ENCODE results near the gene TCF4. TPM values are rescaled to one million over a fixed set of nuclear protein-coding genes. Genes with fewer than 3 reads are reported as not detected.

TCF4 gene
- total RNA-seq, 1 donor from 2014 or later, result 115 TPM

DNA sequence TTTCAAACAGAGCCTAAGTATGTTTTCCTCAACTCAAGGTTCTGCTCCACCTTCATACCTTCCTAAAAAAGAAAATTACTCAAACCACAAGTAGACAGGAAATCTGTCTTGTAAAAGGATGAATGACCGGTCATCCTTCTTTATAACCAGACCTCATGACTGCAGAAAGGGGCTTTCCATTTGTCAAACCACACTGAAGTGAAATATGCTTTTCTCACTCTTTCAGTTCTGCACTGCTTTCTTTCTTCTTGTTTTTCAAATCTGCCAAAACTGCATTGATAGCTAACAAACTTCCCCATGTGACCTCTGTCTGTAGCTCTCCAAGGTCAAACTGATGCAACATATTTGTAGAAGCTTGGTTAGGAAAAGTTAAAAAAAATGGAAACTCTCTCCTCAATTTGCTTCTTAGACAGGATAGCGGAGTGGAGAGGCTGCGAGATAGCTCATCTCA is 319.8 kb downstream of the TCF4 start:
- peak overlapping the region; percentile 43 for H3K27ac Mint-ChIP-seq (ENCODE audit: unreplicated experiment)
- H3K36me3 Mint-ChIP-seq (ENCODE audit: low read depth, unreplicated experiment), result peaks cover 28% of the 10 kb centered on the region
- no peaks in the 10 kb centered on the region for H3K27me3 ChIP-seq (ENCODE audit: insufficient read depth, low read length)
- H3K4me1 Mint-ChIP-seq (ENCODE audit: low read depth, unreplicated experiment), result peaks cover 59% of the 10 kb centered on the region
- H3K27ac ChIP-seq (ENCODE audit: low read depth, low read length), result no peak overlapping the region
- no peaks in the 10 kb centered on the region for H3K9me3 ChIP-seq (ENCODE audit: insufficient read depth, low read depth, low read length)
- no peaks in the 10 kb centered on the region for H3K27me3 Mint-ChIP-seq (ENCODE audit: low read depth, unreplicated experiment)
- DNase-seq (ENCODE audit: low read depth), result peak; percentile 63
- H4K20me1 ChIP-seq (ENCODE audit: insufficient read depth, low read length), result no peaks in the 10 kb centered on the region
- no peak overlapping the region for H3K4me3 ChIP-seq (ENCODE audit: insufficient read depth, low read depth, low read length)
- no peak for TF ChIP-seq EZH2 (IDR thresholded peaks at IDR 0.05; ENCODE audit: insufficient read depth, low read length)
- TF ChIP-seq, protein P1, sequence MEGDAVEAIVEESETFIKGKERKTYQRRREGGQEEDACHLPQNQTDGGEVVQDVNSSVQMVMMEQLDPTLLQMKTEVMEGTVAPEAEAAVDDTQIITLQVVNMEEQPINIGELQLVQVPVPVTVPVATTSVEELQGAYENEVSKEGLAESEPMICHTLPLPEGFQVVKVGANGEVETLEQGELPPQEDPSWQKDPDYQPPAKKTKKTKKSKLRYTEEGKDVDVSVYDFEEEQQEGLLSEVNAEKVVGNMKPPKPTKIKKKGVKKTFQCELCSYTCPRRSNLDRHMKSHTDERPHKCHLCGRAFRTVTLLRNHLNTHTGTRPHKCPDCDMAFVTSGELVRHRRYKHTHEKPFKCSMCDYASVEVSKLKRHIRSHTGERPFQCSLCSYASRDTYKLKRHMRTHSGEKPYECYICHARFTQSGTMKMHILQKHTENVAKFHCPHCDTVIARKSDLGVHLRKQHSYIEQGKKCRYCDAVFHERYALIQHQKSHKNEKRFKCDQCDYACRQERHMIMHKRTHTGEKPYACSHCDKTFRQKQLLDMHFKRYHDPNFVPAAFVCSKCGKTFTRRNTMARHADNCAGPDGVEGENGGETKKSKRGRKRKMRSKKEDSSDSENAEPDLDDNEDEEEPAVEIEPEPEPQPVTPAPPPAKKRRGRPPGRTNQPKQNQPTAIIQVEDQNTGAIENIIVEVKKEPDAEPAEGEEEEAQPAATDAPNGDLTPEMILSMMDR (IDR thresholded peaks at IDR 0.05; ENCODE audit: insufficient read depth, low read depth, low read length), result no peak
- peaks cover 22% of the 10 kb centered on the region for H3K4me1 ChIP-seq (ENCODE audit: insufficient read depth, low read length)
- peaks cover 25% of the 10 kb centered on the region for H3K36me3 ChIP-seq (ENCODE audit: insufficient read depth, low read length)
- H3K4me2 ChIP-seq (ENCODE audit: low read length), result no peak overlapping the region
- H3K9me3 Mint-ChIP-seq (ENCODE audit: unreplicated experiment), result no peaks in the 10 kb centered on the region
- H3K79me2 ChIP-seq (ENCODE audit: insufficient read depth, low read length), result peaks cover 2% of the 10 kb centered on the region
- no peak for FAIRE-seq
- no peak overlapping the region for H3K4me3 Mint-ChIP-seq (ENCODE audit: unreplicated experiment)
- no peak overlapping the region for H2AFZ ChIP-seq (ENCODE audit: low read depth, low read length)
- no peak overlapping the region for H3K9ac ChIP-seq (ENCODE audit: low read length)

DNA sequence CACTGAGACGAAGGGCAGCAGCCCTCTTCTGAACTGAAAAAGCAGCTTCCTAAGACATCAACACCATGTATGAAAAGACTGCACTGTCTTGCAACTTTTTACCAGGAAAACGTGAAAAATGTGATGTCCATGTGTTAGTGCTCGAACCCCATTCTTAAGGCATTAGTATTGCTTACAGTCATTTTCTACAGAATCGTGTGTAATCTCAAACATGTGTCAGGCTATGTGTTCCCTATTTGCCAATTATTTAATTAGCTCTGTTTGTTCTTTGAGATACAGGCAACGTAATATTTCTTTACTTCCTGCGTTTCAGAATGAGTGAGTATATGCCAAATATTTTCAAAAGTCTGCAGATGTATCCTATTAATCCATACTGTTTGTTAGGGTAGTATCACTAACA is 321.0 kb downstream of the TCF4 start:
- peaks cover 24% of the 10 kb centered on the region for H3K4me1 ChIP-seq (ENCODE audit: insufficient read depth, low read length)
- H2AFZ ChIP-seq (ENCODE audit: low read depth, low read length), result no peak overlapping the region
- no peaks in the 10 kb centered on the region for H4K20me1 ChIP-seq (ENCODE audit: insufficient read depth, low read length)
- no peak overlapping the region for H3K4me3 ChIP-seq (ENCODE audit: insufficient read depth, low read depth, low read length)
- H3K9ac ChIP-seq (ENCODE audit: low read length), result no peak overlapping the region
- no peak overlapping the region for H3K4me3 Mint-ChIP-seq (ENCODE audit: unreplicated experiment)
- H3K36me3 ChIP-seq (ENCODE audit: insufficient read depth, low read length), result peaks cover 24% of the 10 kb centered on the region
- no peak overlapping the region for H3K27ac Mint-ChIP-seq (ENCODE audit: unreplicated experiment)
- H3K4me1 Mint-ChIP-seq (ENCODE audit: low read depth, unreplicated experiment), result peaks cover 53% of the 10 kb centered on the region
- H3K27ac ChIP-seq (ENCODE audit: low read depth, low read length), result no peak overlapping the region
- peaks cover 22% of the 10 kb centered on the region for H3K36me3 Mint-ChIP-seq (ENCODE audit: low read depth, unreplicated experiment)
- H3K27me3 ChIP-seq (ENCODE audit: insufficient read depth, low read length), result no peaks in the 10 kb centered on the region
- no peaks in the 10 kb centered on the region for H3K9me3 ChIP-seq (ENCODE audit: insufficient read depth, low read depth, low read length)
- DNase-seq (ENCODE audit: low read depth) (no peak), FAIRE-seq (no peak)
- H3K79me2 ChIP-seq (ENCODE audit: insufficient read depth, low read length), result peaks cover 2% of the 10 kb centered on the region
- TF ChIP-seq EZH2 (IDR thresholded peaks at IDR 0.05; ENCODE audit: insufficient read depth, low read length), result no peak
- TF ChIP-seq, protein P1 (IDR thresholded peaks at IDR 0.05; ENCODE audit: insufficient read depth, low read depth, low read length), result no peak
- H3K27me3 Mint-ChIP-seq (ENCODE audit: low read depth, unreplicated experiment), result no peaks in the 10 kb centered on the region
- no peaks in the 10 kb centered on the region for H3K9me3 Mint-ChIP-seq (ENCODE audit: unreplicated experiment)
- no peak overlapping the region for H3K4me2 ChIP-seq (ENCODE audit: low read length)

GRCh38 chr18:55265984-55266383 is 322.0 kb downstream of the TCF4 start:
- Mint-ChIP-seq H3K27me3 (ENCODE audit: low read depth, unreplicated experiment) (no peaks in the 10 kb centered on the region), H3K4me1 (ENCODE audit: low read depth, unreplicated experiment) (peaks cover 53% of the 10 kb centered on the region), H3K4me3 (ENCODE audit: unreplicated experiment) (no peak overlapping the region), H3K27ac (ENCODE audit: unreplicated experiment) (no peak overlapping the region), H3K9me3 (ENCODE audit: unreplicated experiment) (no peaks in the 10 kb centered on the region), H3K36me3 (ENCODE audit: low read depth, unreplicated experiment) (peaks cover 24% of the 10 kb centered on the region)
- H3K9ac ChIP-seq (ENCODE audit: low read length), result no peak overlapping the region
- TF ChIP-seq, protein P1 (IDR thresholded peaks at IDR 0.05; ENCODE audit: insufficient read depth, low read depth, low read length), result no peak
- TF ChIP-seq EZH2 (IDR thresholded peaks at IDR 0.05; ENCODE audit: insufficient read depth, low read length), result no peak
- H2AFZ ChIP-seq (ENCODE audit: low read depth, low read length), result no peak overlapping the region
- H3K9me3 ChIP-seq (ENCODE audit: insufficient read depth, low read depth, low read length), result no peaks in the 10 kb centered on the region
- DNase-seq (ENCODE audit: low read depth) (no peak), FAIRE-seq (no peak)
- peaks cover 27% of the 10 kb centered on the region for H3K4me1 ChIP-seq (ENCODE audit: insufficient read depth, low read length)
- no peaks in the 10 kb centered on the region for H4K20me1 ChIP-seq (ENCODE audit: insufficient read depth, low read length)
- peaks cover 2% of the 10 kb centered on the region for H3K79me2 ChIP-seq (ENCODE audit: insufficient read depth, low read length)
- peak overlapping the region; percentile 32 for H3K4me2 ChIP-seq (ENCODE audit: low read length)
- no peaks in the 10 kb centered on the region for H3K27me3 ChIP-seq (ENCODE audit: insufficient read depth, low read length)
- H3K36me3 ChIP-seq (ENCODE audit: insufficient read depth, low read length), result peaks cover 24% of the 10 kb centered on the region
- no peak overlapping the region for H3K4me3 ChIP-seq (ENCODE audit: insufficient read depth, low read depth, low read length)
- no peak overlapping the region for H3K27ac ChIP-seq (ENCODE audit: low read depth, low read length)
